GM10248 (cell line): ENCODE measurements around the gene SMPD1.

Source experiments
- CTCF ChIA-PET: fragments of 300-600 bp; sonication (Branson Sonifier 250); formaldehyde crosslinking; extraction: SDS; loops from one replicate; lab custom pipeline; 2021; ENCODE audit warnings: antibody characterized with exemption; lab: Yijun Ruan, JAX
- POLR2A ChIA-PET: fragments of 350-650 bp; sonication (Branson Sonifier 250); formaldehyde crosslinking; extraction: SDS; loops from one replicate; lab custom pipeline; 2020; ENCODE audit warnings: antibody characterized with exemption; lab: Yijun Ruan, JAX
- DNase-seq: peaks from one replicate; pipeline ENCODE4 v3.0.0; 2012; ENCODE audit errors: extremely low spot score
- TF ChIP-seq, protein P1 (sequence below): IDR thresholded peaks from 2 replicates; pipeline ENCODE4 v1.5.1; 2012; ENCODE audit warnings: mild to moderate bottlenecking, low read depth; ENCODE audit errors: extremely low read depth, missing control alignments, control extremely low read depth

SMPD1 gene

DNA sequence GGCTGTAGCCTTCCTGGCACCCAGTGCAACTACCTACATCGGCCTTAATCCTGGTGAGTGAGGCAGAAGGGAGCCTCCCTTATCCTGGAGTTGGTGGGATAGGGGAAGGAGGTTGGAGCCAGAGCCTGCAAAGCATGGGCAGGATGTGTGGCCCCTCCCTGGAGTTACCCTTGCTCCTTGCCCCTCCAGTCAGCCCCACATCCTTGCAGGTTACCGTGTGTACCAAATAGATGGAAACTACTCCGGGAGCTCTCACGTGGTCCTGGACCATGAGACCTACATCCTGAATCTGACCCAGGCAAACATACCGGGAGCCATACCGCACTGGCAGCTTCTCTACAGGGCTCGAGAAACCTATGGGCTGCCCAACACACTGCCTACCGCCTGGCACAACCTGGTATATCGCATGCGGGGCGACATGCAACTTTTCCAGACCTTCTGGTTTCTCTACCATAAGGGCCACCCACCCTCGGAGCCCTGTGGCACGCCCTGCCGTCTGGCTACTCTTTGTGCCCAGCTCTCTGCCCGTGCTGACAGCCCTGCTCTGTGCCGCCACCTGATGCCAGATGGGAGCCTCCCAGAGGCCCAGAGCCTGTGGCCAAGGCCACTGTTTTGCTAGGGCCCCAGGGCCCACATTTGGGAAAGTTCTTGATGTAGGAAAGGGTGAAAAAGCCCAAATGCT, 3.9 kb downstream of the SMPD1 start:
- TF ChIP-seq, protein P1, sequence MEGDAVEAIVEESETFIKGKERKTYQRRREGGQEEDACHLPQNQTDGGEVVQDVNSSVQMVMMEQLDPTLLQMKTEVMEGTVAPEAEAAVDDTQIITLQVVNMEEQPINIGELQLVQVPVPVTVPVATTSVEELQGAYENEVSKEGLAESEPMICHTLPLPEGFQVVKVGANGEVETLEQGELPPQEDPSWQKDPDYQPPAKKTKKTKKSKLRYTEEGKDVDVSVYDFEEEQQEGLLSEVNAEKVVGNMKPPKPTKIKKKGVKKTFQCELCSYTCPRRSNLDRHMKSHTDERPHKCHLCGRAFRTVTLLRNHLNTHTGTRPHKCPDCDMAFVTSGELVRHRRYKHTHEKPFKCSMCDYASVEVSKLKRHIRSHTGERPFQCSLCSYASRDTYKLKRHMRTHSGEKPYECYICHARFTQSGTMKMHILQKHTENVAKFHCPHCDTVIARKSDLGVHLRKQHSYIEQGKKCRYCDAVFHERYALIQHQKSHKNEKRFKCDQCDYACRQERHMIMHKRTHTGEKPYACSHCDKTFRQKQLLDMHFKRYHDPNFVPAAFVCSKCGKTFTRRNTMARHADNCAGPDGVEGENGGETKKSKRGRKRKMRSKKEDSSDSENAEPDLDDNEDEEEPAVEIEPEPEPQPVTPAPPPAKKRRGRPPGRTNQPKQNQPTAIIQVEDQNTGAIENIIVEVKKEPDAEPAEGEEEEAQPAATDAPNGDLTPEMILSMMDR: no peak
- DNase-seq: no peak
- POLR2A ChIA-PET: no interaction called here
- CTCF ChIA-PET: interaction anchor here (0.9 kb wide), 1 partner anchor 15 kb away, joined by 4 read pairs; no protein-coding TSS in a partner anchor

DNA sequence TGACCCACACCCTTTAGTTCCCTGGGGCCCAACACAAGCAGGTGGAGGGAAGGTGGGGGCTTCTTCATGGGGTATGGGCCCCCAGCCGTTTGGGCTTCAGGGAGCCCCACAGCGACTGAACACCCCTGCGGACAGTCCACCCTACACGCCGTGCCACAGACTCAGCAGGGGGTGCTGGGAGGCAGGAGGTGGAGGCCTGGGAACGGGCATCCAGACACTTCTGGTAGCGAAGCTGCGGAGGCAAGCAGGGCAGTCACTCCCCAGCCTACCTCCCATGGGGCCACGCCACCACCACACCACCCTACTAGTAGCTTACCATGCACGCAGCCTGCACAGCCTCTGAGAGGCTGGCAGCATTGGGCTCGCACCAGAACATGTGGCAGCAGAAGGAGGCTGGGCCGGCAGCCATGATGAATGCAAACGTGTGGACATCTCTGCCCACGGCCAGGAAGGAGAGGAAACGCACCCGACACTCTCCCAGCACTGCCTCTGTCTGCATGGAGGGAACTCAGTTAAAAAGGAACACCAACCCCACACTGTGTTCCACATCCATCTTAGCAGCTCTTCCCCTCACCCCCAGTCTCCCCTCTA, 5.3 kb downstream of the SMPD1 start:
- CTCF ChIA-PET: interaction anchor here (1.4 kb wide), 2 partner anchors 11 to 48 kb away, joined by 4 to 5 read pairs; no protein-coding TSS in a partner anchor
- DNase-seq: no peak
- POLR2A ChIA-PET: no interaction called here
- TF ChIP-seq, protein P1: no peak

DNA sequence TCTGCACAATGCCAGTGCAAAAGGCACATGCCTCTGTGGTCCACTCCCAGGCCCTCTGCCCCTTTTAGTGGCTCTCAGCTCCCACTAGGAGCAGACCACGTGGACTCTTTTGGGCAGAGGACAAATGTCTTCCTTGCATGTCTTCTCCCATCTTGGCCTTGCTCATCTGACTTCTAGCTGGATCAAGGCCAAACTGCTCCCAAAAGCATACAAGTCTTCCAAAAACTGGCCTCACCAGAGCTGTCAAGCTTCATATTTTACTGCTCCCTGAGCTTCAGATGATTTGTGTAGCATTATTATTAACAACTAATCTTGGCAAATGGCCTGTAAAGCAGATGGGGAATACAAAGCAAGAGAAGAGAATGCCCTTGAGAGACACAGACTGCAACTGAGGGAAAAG, 6.9 kb downstream of the SMPD1 start:
- TF ChIP-seq, protein P1: no peak
- no peak for DNase-seq
- CTCF ChIA-PET: interaction anchor here (1.1 to 8.2 kb wide), 2 partner anchors 14 to 19 kb away, joined by 4 to 59 read pairs; no protein-coding TSS in a partner anchor
- POLR2A ChIA-PET: no interaction called here

DNA sequence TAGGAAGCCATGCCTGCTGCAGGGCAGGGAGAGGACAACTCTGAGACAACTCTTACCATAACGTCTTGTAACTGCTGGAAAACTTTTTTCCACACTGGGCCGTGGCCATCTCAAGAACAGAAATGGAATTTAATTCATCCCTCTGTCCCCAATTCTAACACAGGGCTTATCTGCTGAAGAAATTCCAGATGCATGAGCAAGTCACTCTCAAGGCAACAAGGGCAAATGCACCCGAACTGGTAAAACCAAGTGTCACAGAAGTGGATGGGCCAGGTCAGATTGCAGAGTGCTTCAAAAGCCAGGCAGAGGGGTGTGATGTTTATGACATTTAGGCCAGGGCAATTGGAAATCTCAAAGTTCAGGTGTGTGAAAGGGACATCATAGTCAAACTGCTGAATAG, 7.4 kb downstream of the SMPD1 start:
- CTCF ChIA-PET: interaction anchor here (1.1 to 8.2 kb wide), 3 partner anchors 14 to 46 kb away, joined by 4 to 63 read pairs (median 59); partner anchors contain the start of gene HPX
- POLR2A ChIA-PET: no interaction called here
- TF ChIP-seq, protein P1: no peak
- DNase-seq: no peak

DNA sequence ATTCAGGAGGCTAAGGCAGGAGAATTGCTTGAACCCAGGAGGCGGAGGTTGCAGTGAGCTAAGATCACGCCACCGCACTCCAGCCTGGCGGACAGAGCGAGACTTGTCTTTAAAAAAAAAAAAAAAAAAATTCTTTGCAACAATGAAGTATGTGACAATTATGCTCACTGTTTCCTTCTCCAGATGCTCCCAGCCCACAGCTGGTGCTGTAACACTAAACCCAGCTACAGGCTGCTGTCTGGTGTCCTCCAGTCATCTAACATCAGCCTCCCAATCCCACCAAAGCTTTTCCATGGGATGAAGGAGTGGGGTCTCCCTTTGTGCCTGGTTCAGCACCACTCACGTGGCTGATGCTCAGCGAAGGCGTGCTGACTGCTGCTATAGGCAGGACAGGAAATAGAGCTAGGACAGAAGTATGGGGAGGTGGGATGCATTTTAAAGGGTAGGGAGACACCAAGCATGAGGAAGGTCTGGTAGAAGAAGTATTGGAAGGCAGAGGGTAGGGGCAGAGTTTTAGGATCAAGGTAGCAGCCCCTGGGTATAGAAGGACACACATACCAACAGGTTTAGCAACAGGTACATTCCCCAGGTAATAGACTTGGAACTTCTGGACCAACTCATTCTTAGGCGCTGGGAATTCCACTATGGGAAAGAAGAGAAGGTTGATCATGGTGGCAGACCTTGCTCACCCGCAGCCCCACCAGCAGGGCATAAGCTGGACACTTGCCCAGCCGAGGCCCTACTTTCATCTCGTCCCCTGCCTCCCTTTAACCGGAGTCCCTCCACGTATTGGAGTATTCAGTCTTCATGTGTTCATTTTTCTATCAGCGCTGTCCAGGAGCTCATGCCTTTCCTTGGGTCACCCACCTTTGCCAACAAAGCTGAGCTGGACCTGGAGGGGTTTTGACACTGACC, 10.4 kb downstream of the SMPD1 start:
- DNase-seq: no peak
- ChIA-PET CTCF (interaction anchor here (0.6 to 8.2 kb wide), 7 partner anchors 9 to 43 kb away, joined by 3 to 63 read pairs (median 5); partner anchors contain the start of gene HPX), POLR2A (no interaction called here)
- TF ChIP-seq, protein P1: no peak

DNA sequence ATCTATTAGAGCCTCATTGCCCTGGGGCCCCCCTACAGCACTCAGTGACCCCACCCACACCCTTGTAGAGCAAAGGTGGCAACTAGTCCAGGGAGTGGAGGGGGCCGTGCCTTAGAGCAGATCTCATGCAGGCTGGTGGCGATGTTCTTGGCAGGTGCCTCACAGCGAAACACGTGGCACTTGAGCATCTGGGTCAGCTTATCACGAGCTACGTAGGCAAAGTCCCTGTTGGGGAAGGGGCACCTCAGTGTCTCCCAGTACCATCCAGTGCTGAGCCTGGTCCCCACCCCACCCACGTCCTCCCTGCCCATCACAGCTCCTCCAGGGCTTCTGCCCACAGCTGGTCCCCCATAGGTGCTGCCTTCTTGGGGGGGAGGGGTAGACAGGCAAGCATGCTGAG, 11.2 kb downstream of the SMPD1 start:
- POLR2A ChIA-PET: no interaction called here
- DNase-seq: no peak
- TF ChIP-seq, protein P1: no peak
- CTCF ChIA-PET: interaction anchor here (0.8 to 8.2 kb wide), 7 partner anchors 11 to 42 kb away, joined by 3 to 63 read pairs (median 6); partner anchors contain the start of genes HPX and SMPD1
